T-helper 1 cell treated with Interleukin-12 subunit alpha and Interleukin-12 subunit beta and Interleukin-4 antibody, amounts not matched to agents 30 μg/mL and 1 μg/mL, for 36 hours (primary cell): ENCODE measurements around the gene TMIGD2.
"Not testable (repeated sequence)": the region's sequence is repeated elsewhere in the genome, so short reads cannot be mapped to it uniquely, and the experiment has no call there.

Source experiments
- H3K27ac Mint-ChIP-seq: one replicate; pipeline ENCODE4 v1.8.0; 2021; ENCODE audit warnings: mild to moderate bottlenecking, mixed read lengths
- H3K27me3 Mint-ChIP-seq: one replicate; pipeline ENCODE4 v1.8.0; 2021; ENCODE audit warnings: low read depth, mixed read lengths
- H3K36me3 Mint-ChIP-seq: one replicate; pipeline ENCODE4 v1.8.0; 2021; ENCODE audit warnings: low read depth, mixed read lengths
- H3K4me1 Mint-ChIP-seq: one replicate; pipeline ENCODE4 v1.8.0; 2021; ENCODE audit warnings: low read depth, mixed read lengths
- H3K4me3 Mint-ChIP-seq: one replicate; pipeline ENCODE4 v1.8.0; 2021; ENCODE audit warnings: mild to moderate bottlenecking, moderate library complexity, mixed read lengths
- H3K9me3 Mint-ChIP-seq: one replicate; pipeline ENCODE4 v1.8.0; 2021; ENCODE audit warnings: mixed read lengths

Gene TMIGD2

GRCh38 chr19:4268816-4269430 is 33.3 kb downstream of the TMIGD2 start:
- Mint-ChIP-seq H3K4me1 (peaks cover 16% of the 10 kb centered on the region), H3K4me3 (no peak overlapping the region), H3K36me3 (peaks cover 32% of the 10 kb centered on the region), H3K9me3 (no peaks in the 10 kb centered on the region), H3K27ac (no peak overlapping the region), H3K27me3 (no peaks in the 10 kb centered on the region)

- no peak overlapping the region for H3K4me3 Mint-ChIP-seq
- H3K36me3 Mint-ChIP-seq: peaks cover 33% of the 10 kb centered on the region
- H3K27ac Mint-ChIP-seq: no peak overlapping the region
Observed at GRCh38 chr19:4267901-4268815, 34.0 kb downstream of the TMIGD2 start.

DNA sequence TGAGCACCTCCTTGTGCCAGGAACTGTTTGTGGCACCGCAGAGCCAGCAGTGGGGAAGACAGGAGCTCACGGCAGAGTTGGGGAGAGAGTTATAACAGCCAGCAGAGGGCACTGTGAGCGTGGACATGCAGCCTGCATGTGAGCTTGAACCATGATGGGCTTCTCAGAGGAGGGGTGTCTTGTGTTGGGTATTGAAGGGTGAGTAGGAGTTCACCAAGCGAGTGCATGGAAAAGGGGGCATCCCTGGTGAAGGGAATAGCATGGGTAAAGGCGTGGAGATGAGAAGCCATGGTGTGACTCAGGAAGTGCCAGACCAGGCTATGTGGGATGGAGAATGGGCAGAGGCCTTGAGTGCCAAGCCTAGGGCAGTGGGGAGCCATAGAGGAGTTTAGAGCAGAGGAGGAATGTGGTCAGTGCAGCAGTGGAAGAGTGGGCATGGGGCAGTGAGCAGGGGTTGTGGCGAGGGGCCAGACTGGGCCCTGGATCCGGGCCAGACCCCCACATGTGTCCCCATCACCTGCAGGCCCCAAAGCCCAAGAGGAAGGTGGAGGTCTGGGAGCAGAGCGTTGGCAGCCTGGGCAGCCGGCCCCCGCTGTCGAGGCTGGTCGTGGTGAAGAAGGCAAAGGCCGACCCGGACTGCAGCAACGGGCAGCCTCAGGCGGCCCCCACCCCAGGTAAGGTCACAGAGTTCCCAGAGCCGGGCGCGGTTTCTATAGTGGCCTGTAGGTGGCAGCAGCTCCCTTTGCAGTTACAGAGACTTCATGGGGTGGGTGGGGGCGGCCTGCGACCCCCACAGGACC is 34.9 kb downstream of the TMIGD2 start:
- Mint-ChIP-seq H3K27ac (no peak overlapping the region), H3K4me1 (peaks cover 16% of the 10 kb centered on the region), H3K4me3 (no peak overlapping the region), H3K36me3 (peaks cover 33% of the 10 kb centered on the region), H3K27me3 (no peaks in the 10 kb centered on the region), H3K9me3 (no peaks in the 10 kb centered on the region)

More at GRCh38 chr19:4267901-4268815, 34.0 kb downstream of the TMIGD2 start:
- H3K9me3 Mint-ChIP-seq: no peaks in the 10 kb centered on the region
- no peaks in the 10 kb centered on the region for H3K27me3 Mint-ChIP-seq
- H3K4me1 Mint-ChIP-seq: peaks cover 16% of the 10 kb centered on the region

GRCh38 chr19:4266253-4267000 is 35.8 kb downstream of the TMIGD2 start:
- H3K4me1 Mint-ChIP-seq: peaks cover 16% of the 10 kb centered on the region
- H3K27me3 Mint-ChIP-seq: no peaks in the 10 kb centered on the region
- H3K27ac Mint-ChIP-seq: peak overlapping the region; percentile 15
- no peaks in the 10 kb centered on the region for H3K9me3 Mint-ChIP-seq
- peaks cover 31% of the 10 kb centered on the region for H3K36me3 Mint-ChIP-seq
- no peak overlapping the region for H3K4me3 Mint-ChIP-seq

GRCh38 chr19:4264812-4265211 is 37.4 kb downstream of the TMIGD2 start:
- Mint-ChIP-seq H3K4me1 (peaks cover 16% of the 10 kb centered on the region), H3K27ac (peak overlapping the region; percentile 68), H3K27me3 (no peaks in the 10 kb centered on the region), H3K4me3 (peak overlapping the region; percentile 44), H3K9me3 (no peaks in the 10 kb centered on the region), H3K36me3 (peaks cover 37% of the 10 kb centered on the region)

GRCh38 chr19:4260613-4261191 is 41.5 kb downstream of the TMIGD2 start:
- Mint-ChIP-seq H3K9me3 (peaks cover 7% of the 10 kb centered on the region), H3K27ac (peak overlapping the region; percentile 73), H3K27me3 (no peaks in the 10 kb centered on the region), H3K4me3 (no peak overlapping the region), H3K4me1 (peaks cover 8% of the 10 kb centered on the region), H3K36me3 (peaks cover 38% of the 10 kb centered on the region)

GRCh38 chr19:4258181-4258580 is 44.0 kb downstream of the TMIGD2 start:
- Mint-ChIP-seq H3K36me3 (peaks cover 45% of the 10 kb centered on the region), H3K4me3 (no peak overlapping the region), H3K27ac (no peak overlapping the region), H3K27me3 (no peaks in the 10 kb centered on the region), H3K9me3 (peaks cover 16% of the 10 kb centered on the region), H3K4me1 (no peaks in the 10 kb centered on the region)

- H3K36me3 Mint-ChIP-seq: peaks cover 53% of the 10 kb centered on the region
- no peak overlapping the region for H3K4me3 Mint-ChIP-seq
- no peaks in the 10 kb centered on the region for H3K4me1 Mint-ChIP-seq
- H3K27me3 Mint-ChIP-seq: no peaks in the 10 kb centered on the region
- peaks cover 16% of the 10 kb centered on the region for H3K9me3 Mint-ChIP-seq
- no peak overlapping the region for H3K27ac Mint-ChIP-seq
Observed at GRCh38 chr19:4257025-4257424, 45.2 kb downstream of the TMIGD2 start.

DNA sequence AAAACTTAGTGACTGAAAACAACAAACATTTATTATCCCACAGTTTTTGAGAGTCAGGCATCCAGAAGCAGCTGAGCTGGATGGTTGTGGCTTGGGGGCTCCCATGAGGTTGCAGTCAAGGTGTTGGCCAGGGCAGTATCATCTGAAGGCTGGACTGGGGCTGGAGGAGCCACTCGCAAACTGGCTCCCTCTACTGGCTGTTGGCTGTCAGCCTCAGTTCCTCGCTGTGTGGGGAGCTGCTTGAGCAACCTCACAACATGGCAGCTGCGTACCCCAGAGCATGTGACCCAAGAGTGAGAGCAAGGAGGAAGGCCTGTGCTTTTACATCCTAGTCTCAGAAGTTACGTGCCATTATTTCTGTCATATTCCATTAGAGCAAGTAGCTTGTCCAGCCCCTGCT is 45.6 kb downstream of the TMIGD2 start:
- no peak overlapping the region for H3K4me3 Mint-ChIP-seq
- peaks cover 16% of the 10 kb centered on the region for H3K9me3 Mint-ChIP-seq
- H3K36me3 Mint-ChIP-seq: peaks cover 55% of the 10 kb centered on the region
- no peak overlapping the region for H3K27ac Mint-ChIP-seq
- H3K27me3 Mint-ChIP-seq: no peaks in the 10 kb centered on the region
- no peaks in the 10 kb centered on the region for H3K4me1 Mint-ChIP-seq

GRCh38 chr19:4246767-4247593 is 55.2 kb downstream of the TMIGD2 start, which contains the start of gene YJU2:
TSS of gene YJU2 (plus strand) at chr19:4247080. CDS start at chr19:4247147, 67 bp downstream.
- Mint-ChIP-seq H3K36me3 (peaks cover 28% of the 10 kb centered on the region), H3K27ac (peak within 1 kb of the TSS; percentile 99), H3K4me1 (peaks cover 15% of the 10 kb centered on the region), H3K27me3 (no peaks in the 10 kb centered on the region), H3K4me3 (peak within 1 kb of the TSS; percentile 92), H3K9me3 (peaks cover 2% of the 10 kb centered on the region)

DNA sequence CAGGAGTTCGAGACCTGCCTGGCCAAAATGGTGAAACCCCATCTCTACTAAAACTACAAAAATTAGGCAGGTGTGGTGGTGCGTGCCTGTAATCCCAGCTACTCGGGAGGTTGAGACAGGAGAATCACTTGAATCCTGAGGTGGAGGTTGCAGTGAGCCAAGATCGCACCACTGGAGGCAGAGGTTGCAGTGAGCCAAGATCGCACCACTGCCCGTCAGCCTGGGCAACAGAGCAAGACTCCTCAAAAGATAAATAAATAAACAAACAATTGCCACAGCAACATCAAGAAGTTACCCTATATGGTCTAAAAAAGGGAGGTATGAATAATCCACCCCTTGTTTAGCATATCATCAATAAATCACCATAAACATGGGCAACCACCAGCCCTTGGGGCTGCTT is 56.3 kb downstream of the TMIGD2 start:
- peaks cover 17% of the 10 kb centered on the region for H3K4me1 Mint-ChIP-seq
- not testable (repeated sequence) for H3K27ac Mint-ChIP-seq, H3K27me3 Mint-ChIP-seq, H3K4me3 Mint-ChIP-seq, H3K9me3 Mint-ChIP-seq
- H3K36me3 Mint-ChIP-seq: peaks cover 23% of the 10 kb centered on the region
